GM23248 (cell line): ENCODE results near the gene NIPBL. TPM values are rescaled to one million over a fixed set of nuclear protein-coding genes. Genes with fewer than 3 reads are reported as not detected.
"Not testable (repeated sequence)": the region's sequence is repeated elsewhere in the genome, so short reads cannot be mapped to it uniquely, and the experiment has no call there.

Source experiments
- DNase-seq: peaks from one replicate; pipeline ENCODE4 v3.0.0-alpha.2; 2015
- H2AFZ ChIP-seq: fragments of 200-600 bp; sonication (generic); 2 replicates; pipeline ENCODE4 v1.6.1; 2016; ENCODE audit warnings: antibody characterized with exemption
- H3F3A ChIP-seq: fragments of 200-600 bp; sonication (generic); 2 replicates; pipeline ENCODE4 v1.6.1; 2016; ENCODE audit warnings: mild to moderate bottlenecking, antibody characterized with exemption, mixed run types; ENCODE audit not compliant: insufficient read depth
- H3K27ac ChIP-seq: fragments of 200-600 bp; sonication (generic); 2 replicates; pipeline ENCODE4 v1.5.1; 2016; ENCODE audit warnings: mild to moderate bottlenecking
- H3K27me3 ChIP-seq: fragments of 200-600 bp; sonication (generic); replicated peaks from 2 replicates; pipeline ENCODE4 v1.6.1; 2016; ENCODE audit warnings: mild to moderate bottlenecking; ENCODE audit not compliant: insufficient read depth
- H3K36me3 ChIP-seq: fragments of 200-600 bp; sonication (generic); 2 replicates; pipeline ENCODE4 v1.6.1; 2016; ENCODE audit warnings: low read depth, mild to moderate bottlenecking
- H3K4me1 ChIP-seq: fragments of 200-600 bp; sonication (generic); 2 replicates; pipeline ENCODE4 v1.6.1; 2016; ENCODE audit warnings: mild to moderate bottlenecking; ENCODE audit not compliant: insufficient read depth
- H3K4me2 ChIP-seq: fragments of 200-600 bp; sonication (generic); one replicate; pipeline ENCODE4 v1.6.1; 2016; ENCODE audit warnings: mild to moderate bottlenecking; ENCODE audit not compliant: unreplicated experiment
- H3K4me3 ChIP-seq: fragments of 200-600 bp; sonication (generic); 2 replicates; pipeline ENCODE4 v1.5.1; 2016; ENCODE audit warnings: mild to moderate bottlenecking
- H3K79me2 ChIP-seq: fragments of 200-600 bp; sonication (generic); 2 replicates; pipeline ENCODE4 v1.6.1; 2016; ENCODE audit warnings: mild to moderate bottlenecking; ENCODE audit not compliant: insufficient read depth
- H3K9ac ChIP-seq: fragments of 200-600 bp; sonication (generic); 2 replicates; pipeline ENCODE4 v1.6.1; 2016; ENCODE audit warnings: mild to moderate bottlenecking
- H3K9me2 ChIP-seq: fragments of 200-600 bp; sonication (generic); 2 replicates; pipeline ENCODE4 v1.6.1; 2016; ENCODE audit warnings: mixed run types, mild to moderate bottlenecking, moderate library complexity; ENCODE audit not compliant: insufficient read depth
- H3K9me3 ChIP-seq: fragments of 200-600 bp; sonication (generic); one replicate; pipeline ENCODE4 v1.6.1; 2017; ENCODE audit warnings: low read depth
- H4K20me1 ChIP-seq: fragments of 200-600 bp; sonication (generic); 2 replicates; pipeline ENCODE4 v1.6.0; 2016; ENCODE audit not compliant: insufficient read depth
- EZH2 ChIP-seq: fragments of 200-600 bp; sonication (generic); IDR thresholded peaks from 2 replicates; pipeline ENCODE4 v1.6.1; 2018; ENCODE audit warnings: antibody characterized with exemption, mild to moderate bottlenecking; ENCODE audit not compliant: insufficient read depth, poor library complexity, severe bottlenecking
- EZH2phosphoT487 ChIP-seq: fragments of 200-600 bp; sonication (generic); IDR thresholded peaks from 2 replicates; pipeline ENCODE4 v1.6.1; 2018; ENCODE audit warnings: antibody characterized with exemption, moderate library complexity, mild to moderate bottlenecking, low read depth; ENCODE audit not compliant: insufficient read depth
- WGBS, 2 experiments: methylation state at CpG; one replicate each; pipeline ENCODE4 v1.1.6; 2015 to 2017; ENCODE audit warnings: low lambda C conversion rate in 2 of 2, low coverage in 1 of 2; ENCODE audit errors: missing lambda C conversion rate in 2 of 2; 5-methylcytosine and 5-hydroxymethylcytosine counted together
- in situ Hi-C: fragments of 300-500 bp; cut with MboI; formaldehyde crosslinking; loops from 2 replicates; pipeline ENCODE4 v1.15.0; 2020
- polyA plus RNA-seq: library from polyadenylated mRNA; unstranded; fragments of >200 nt; fragmentation: Nextera tagmentation; extraction: Ambion mirVana; gene quantifications from 2 replicates; pipeline ENCODE4 v1.2.1, GENCODE V29; 2016
- total RNA-seq: library from RNA; depleted of rRNA; stranded (reverse); fragments of >200 nt; shearing (Covaris generic); gene quantifications from 2 replicates; pipeline ENCODE4 v1.2.3, GENCODE V29; 2014

Gene NIPBL
- total and polyA plus RNA-seq, 2 experiments from 2014 or later, result 12.5 to 15.7 TPM

DNA sequence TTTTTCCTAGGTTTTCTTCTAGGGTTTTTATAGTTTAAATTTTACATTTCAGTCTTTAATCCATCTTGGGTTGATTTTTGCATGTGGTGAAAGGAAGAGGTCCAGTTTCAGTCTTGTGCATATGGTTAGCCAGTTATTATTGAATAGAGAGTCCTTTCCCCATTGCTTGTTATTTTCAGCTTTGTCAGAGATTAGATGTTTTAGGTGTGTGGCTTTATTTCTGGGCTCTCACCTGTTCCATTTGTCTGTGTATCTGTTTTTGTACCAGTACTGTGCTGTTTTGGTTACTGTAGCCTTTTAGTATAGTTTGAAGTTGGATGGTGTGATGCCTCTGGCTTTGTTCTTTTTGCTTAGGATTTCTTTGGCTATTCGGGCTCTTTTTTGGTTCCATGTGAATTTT is 25.8 kb downstream of the NIPBL start:
- Histone ChIP-seq H3K27me3 (no peaks in the 10 kb centered on the region), H3K4me3 (no peak overlapping the region), H3K4me2 (no peak overlapping the region), H3K79me2 (peaks cover 100% of the 10 kb centered on the region), H3K27ac (no peak overlapping the region), H3K9me3 (no peaks in the 10 kb centered on the region), H2AFZ (no peak overlapping the region), H3K9me2 (no peaks in the 10 kb centered on the region), H4K20me1 (peaks cover 54% of the 10 kb centered on the region), H3K4me1 (peaks cover 18% of the 10 kb centered on the region), H3K9ac (no peak overlapping the region), H3F3A (peaks cover 10% of the 10 kb centered on the region), H3K36me3 (no peaks in the 10 kb centered on the region)
- in situ Hi-C loops, result no loop called here
- DNase-seq, result no peak
- WGBS, 2 experiments, result 95 to 100% methylated on average over 1 of the region's 1 CpG
- no peak for TF ChIP-seq EZH2
- TF ChIP-seq EZH2phosphoT487, result no peak

DNA sequence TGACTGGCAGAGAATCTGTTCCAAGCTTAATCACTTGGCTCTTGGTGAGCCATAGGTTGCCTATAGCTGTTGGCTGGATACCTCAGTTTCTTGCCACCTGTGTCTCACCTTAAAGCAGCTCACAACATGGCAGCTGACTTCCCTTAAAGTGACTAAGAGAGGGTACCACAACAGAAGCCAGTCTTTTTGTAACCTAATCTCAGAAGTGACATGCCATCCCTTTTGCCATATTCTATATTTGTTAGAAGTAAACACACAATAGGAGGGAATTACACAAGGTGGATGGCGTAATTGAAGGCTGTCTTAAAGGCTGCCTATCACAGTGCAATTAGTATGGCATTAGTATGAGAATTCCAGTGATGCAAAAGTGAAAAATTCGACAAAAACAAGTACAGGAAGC is 28.1 kb downstream of the NIPBL start:
- no peak for DNase-seq
- no peak overlapping the region for H3K9ac ChIP-seq
- H2AFZ ChIP-seq, result no peak overlapping the region
- H3F3A ChIP-seq, result peaks cover 7% of the 10 kb centered on the region; the same call in 1 of the 2 replicates
- in situ Hi-C loops, result no loop called here
- no peaks in the 10 kb centered on the region for H3K36me3 ChIP-seq
- WGBS, 2 experiments, result 100% methylated on average over 2 of the region's 2 CpGs
- no peak overlapping the region for H3K4me3 ChIP-seq
- H4K20me1 ChIP-seq, result peaks cover 37% of the 10 kb centered on the region
- peaks cover 9% of the 10 kb centered on the region for H3K4me1 ChIP-seq
- H3K79me2 ChIP-seq, result peaks cover 100% of the 10 kb centered on the region
- no peaks in the 10 kb centered on the region for H3K9me3 ChIP-seq
- H3K9me2 ChIP-seq, result no peaks in the 10 kb centered on the region
- no peak for TF ChIP-seq EZH2
- TF ChIP-seq EZH2phosphoT487, result no peak
- no peak overlapping the region for H3K4me2 ChIP-seq
- H3K27me3 ChIP-seq, result no peaks in the 10 kb centered on the region
- no peak overlapping the region for H3K27ac ChIP-seq

DNA sequence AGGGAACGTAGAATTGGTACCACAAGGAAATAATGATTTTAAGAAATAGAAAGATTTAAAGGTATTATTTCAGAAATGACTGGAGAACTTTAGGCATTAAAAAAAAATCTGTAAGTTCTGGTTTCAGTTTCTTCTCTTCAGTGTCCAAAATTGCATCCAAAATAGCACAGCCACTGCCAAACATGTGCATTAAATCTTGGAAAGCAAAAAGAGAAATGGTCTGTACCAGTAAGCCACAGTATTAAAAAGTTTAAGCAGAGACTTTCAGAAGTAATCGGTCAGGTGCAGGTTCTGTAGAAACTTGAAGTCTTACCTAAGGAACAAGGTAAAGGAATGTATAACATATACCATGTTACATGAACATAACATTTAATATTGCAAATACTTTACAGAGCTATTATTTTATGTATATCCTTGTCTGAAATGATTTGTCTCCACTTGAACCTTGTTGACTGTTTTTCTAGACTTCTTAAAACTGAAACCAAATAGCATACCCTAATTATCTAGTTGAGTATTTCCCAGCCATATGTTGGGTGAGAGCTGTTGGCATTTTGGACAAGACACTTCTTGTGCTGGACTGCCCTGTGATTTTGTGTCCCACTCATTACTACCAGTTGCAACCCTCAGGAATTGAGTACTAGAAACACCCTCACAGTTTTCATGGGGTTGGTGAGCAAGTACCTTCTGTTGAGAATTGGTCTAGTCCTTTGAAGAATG is 32.1 kb downstream of the NIPBL start:
- no peak overlapping the region for H3K9ac ChIP-seq
- no peaks in the 10 kb centered on the region for H3K9me3 ChIP-seq
- no peaks in the 10 kb centered on the region for H3K36me3 ChIP-seq
- no peaks in the 10 kb centered on the region for H3F3A ChIP-seq
- H4K20me1 ChIP-seq, result peaks cover 15% of the 10 kb centered on the region; the same call in 1 of the 2 replicates
- DNase-seq, result no peak
- H3K9me2 ChIP-seq, result no peaks in the 10 kb centered on the region
- H3K27ac ChIP-seq, result no peak overlapping the region
- H3K79me2 ChIP-seq, result peaks cover 100% of the 10 kb centered on the region
- WGBS, 2 experiments, result 95 to 97% methylated on average over 2 of the region's 2 CpGs
- H3K4me3 ChIP-seq, result no peak overlapping the region
- H2AFZ ChIP-seq, result no peak overlapping the region
- no peaks in the 10 kb centered on the region for H3K27me3 ChIP-seq
- no peak overlapping the region for H3K4me2 ChIP-seq
- in situ Hi-C loops, result no loop called here
- no peak for TF ChIP-seq EZH2
- TF ChIP-seq EZH2phosphoT487, result no peak
- H3K4me1 ChIP-seq, result no peaks in the 10 kb centered on the region

DNA sequence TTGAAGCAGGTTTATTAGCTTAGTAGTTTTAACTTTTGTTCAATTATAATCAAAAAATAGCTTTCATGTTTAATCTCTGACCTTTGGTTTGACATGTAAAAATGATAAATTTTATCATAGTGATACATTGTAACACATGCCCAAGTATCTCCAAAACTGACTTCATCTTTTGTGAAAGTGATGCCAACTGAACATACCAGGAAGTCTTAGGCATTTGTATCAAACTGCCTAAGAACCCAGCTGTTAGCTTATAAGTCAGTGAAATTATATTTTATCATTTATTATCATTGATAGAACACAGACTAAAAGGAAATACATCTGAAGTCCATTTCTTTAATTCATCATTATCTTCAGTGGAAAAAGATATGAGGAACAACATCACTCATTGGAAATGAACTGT is 39.1 kb downstream of the NIPBL start:
- in situ Hi-C loops, result no loop called here
- no peaks in the 10 kb centered on the region for H3K9me3 ChIP-seq
- no peak overlapping the region for H3K4me3 ChIP-seq
- no peak for TF ChIP-seq EZH2
- TF ChIP-seq EZH2phosphoT487, result no peak
- peak overlapping the region; percentile 19 for H3K4me2 ChIP-seq
- no peak overlapping the region for H3K9ac ChIP-seq
- peaks cover 13% of the 10 kb centered on the region for H3K4me1 ChIP-seq
- peaks cover 7% of the 10 kb centered on the region for H3F3A ChIP-seq
- peaks cover 97% of the 10 kb centered on the region for H3K79me2 ChIP-seq
- no peaks in the 10 kb centered on the region for H3K27me3 ChIP-seq
- peak; percentile 54 for DNase-seq
- no peaks in the 10 kb centered on the region; the same call in 1 of the 2 replicates for H3K9me2 ChIP-seq
- H3K27ac ChIP-seq, result 0 out of 2 replicates have a peak overlapping the region, but pooled peaks have one; percentile 7
- H3K36me3 ChIP-seq, result no peaks in the 10 kb centered on the region
- H2AFZ ChIP-seq, result no peak overlapping the region
- H4K20me1 ChIP-seq, result peaks cover 38% of the 10 kb centered on the region

DNA sequence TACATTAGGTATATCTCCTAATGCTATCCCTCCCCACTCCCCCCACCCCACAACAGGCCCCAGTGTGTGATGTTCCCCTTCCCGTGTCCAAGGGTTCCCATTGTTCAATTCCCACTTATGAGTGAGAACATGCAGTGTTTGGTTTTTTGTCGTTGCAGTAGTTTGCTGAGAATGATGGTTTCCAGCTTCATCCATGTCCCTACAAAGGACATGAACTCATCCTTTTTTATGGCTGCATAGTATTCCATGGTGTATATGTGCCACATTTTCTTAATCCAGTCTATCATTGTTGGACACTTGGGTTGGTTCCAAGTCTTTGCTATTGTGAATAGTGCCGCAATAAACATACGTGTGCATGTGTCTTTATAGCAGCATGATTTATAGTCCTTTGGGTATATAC is 40.0 kb downstream of the NIPBL start:
- H3K9ac ChIP-seq, H3K36me3 ChIP-seq, H2AFZ ChIP-seq, in situ Hi-C loops, H3K9me3 ChIP-seq, H3F3A ChIP-seq, H3K9me2 ChIP-seq, H3K4me3 ChIP-seq, H3K4me2 ChIP-seq, H3K27ac ChIP-seq, H3K27me3 ChIP-seq, DNase-seq: not testable (repeated sequence)
- 69 to 74% methylated on average over 4 of the region's 4 CpGs for WGBS, 2 experiments
- Histone ChIP-seq H4K20me1 (peaks cover 38% of the 10 kb centered on the region), H3K79me2 (peaks cover 97% of the 10 kb centered on the region), H3K4me1 (peaks cover 13% of the 10 kb centered on the region)

DNA sequence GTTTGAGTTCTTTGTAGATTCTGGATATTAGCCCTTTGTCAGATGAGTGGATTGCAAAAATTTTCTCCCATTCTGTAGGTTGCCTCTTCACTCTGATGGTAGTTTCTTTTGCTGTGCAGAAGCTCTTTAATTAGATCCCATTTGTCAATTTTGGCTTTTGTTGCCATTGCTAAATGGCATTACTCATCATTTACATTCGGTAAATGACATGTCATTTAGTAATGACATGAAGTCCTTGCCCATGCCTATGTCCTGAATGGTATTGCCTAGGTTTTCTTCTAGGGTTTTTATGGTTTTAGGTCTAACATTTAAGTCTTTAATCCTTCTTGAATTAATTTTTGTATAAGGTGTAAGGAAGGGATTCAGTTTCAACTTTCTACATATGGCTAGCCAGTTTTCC is 40.8 kb downstream of the NIPBL start:
- H3K9me3 ChIP-seq, H3K9me2 ChIP-seq, H2AFZ ChIP-seq, H3K36me3 ChIP-seq, H3K4me3 ChIP-seq, H3F3A ChIP-seq, H3K4me2 ChIP-seq, DNase-seq, H3K9ac ChIP-seq, H3K27me3 ChIP-seq, H3K27ac ChIP-seq, in situ Hi-C loops: not testable (repeated sequence)
- WGBS, 2 experiments, result 85 to 94% methylated on average over 1 of the region's 1 CpG
- peaks cover 13% of the 10 kb centered on the region for H3K4me1 ChIP-seq
- H3K79me2 ChIP-seq, result peaks cover 97% of the 10 kb centered on the region
- H4K20me1 ChIP-seq, result peaks cover 38% of the 10 kb centered on the region
